Heart left ventricle (tissue), 13 donors: Measurements from ENCODE around the gene TRHDE.

Experiments
- CTCF ChIP-seq, 12 donors: fragments of 200-600 bp; sonication (generic) in 4 of 12; IDR thresholded peaks; one replicate each; pipeline versions ENCODE4 v1.5.0 to v1.8.0; 2018 to 2022; ENCODE audit warnings: antibody characterized with exemption in 12 of 12, mild to moderate bottlenecking in 5 of 12
- POLR2A ChIP-seq, 2 donors: fragments of 450-650 bp; IDR thresholded peaks; one replicate each; pipeline ENCODE4 v1.6.1; 2017; ENCODE audit warnings: antibody characterized with exemption in 2 of 2, mild to moderate bottlenecking in 2 of 2, moderate library complexity in 2 of 2
- donor health status: ischemic (EF 13 %, LVEDD 7.1; RV severe dilation, severe dysfunction).
- donor health status: DM: no; HTN: yes; CAD: no.
- donor health status: DM: no; HTN: no; CAD: no.
- donor health status: ischemic (EF 25% LVEDD 6.9; RV normal size, moderate dysfunction).
- donor health status: ischemic (EF 25% LVEDD 5.7; RV mildly dilated, moderate dysfunction).
- donor health status: ischemic (EF 35%, LVEDD 5.7; RV mildly dilated, moderate dysfunction).
- donor health status: nonischemic (EF 11% LVEDD 7.7; RV severe dilation, severe dysfunction).
- donor health status: DM: yes; HTN: yes; CAD: no.
- donor health status: PGD.
- donor health status: ischemic (EF 29% LVEDD 5.4; RV normal size, mild dysfunction).
- donor health status: nonischemic (EF 23%, LVEDD 6.1; RV moderate dilation, normal function).

GRCh38 chr12:72472350-72472749 lies 200.2 kb downstream of the TRHDE start:
- TF ChIP-seq POLR2A (IDR thresholded peaks at IDR 0.05) (no peak), CTCF (IDR thresholded peaks at IDR 0.05) (no peak)
